HG03442 (cell line): Measurements from ENCODE around the gene SLC44A3.
"Not testable (repeated sequence)": the region's sequence is repeated elsewhere in the genome, so short reads cannot be mapped to it uniquely, and the experiment has no call there.

Source experiments
- ATAC-seq: cut with Tn5 transposase; IDR thresholded peaks from one replicate; pipeline ENCODE4 v1.9.1; 2021; ENCODE audit warnings: mild to moderate bottlenecking, moderate library complexity; ENCODE audit not compliant: unreplicated experiment

SLC44A3 gene

DNA sequence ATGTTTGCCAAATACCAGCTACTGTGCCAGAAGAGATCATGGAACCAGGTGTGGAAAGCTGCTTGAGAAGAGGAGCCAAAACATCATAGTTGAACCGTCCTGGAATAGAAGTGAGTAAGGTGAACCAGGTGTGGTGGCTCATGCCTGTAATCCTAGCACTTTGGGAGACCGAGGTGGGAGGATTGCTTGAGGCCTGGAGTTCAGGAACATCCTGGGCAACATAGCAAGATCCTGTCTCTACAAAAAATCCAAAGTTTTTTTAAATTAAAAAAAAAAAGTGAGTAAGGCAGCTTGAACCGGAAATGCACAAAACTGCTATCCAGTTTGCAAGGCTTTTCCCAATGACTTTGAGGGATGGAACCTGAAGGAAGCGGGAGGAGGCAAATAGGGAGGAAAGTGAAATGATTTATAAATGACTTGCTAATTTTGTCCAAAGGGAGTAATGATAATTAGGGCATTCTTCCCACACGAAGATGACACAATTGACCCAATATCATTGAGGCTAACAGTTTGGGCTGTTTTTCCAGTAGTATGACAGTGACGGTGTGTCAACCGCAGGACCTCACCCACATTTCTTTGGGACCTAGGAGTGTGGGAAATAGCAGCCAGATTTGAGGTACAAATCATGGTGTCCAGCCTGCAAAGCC is 108.3 kb downstream of the SLC44A3 start:
- no peak for ATAC-seq

DNA sequence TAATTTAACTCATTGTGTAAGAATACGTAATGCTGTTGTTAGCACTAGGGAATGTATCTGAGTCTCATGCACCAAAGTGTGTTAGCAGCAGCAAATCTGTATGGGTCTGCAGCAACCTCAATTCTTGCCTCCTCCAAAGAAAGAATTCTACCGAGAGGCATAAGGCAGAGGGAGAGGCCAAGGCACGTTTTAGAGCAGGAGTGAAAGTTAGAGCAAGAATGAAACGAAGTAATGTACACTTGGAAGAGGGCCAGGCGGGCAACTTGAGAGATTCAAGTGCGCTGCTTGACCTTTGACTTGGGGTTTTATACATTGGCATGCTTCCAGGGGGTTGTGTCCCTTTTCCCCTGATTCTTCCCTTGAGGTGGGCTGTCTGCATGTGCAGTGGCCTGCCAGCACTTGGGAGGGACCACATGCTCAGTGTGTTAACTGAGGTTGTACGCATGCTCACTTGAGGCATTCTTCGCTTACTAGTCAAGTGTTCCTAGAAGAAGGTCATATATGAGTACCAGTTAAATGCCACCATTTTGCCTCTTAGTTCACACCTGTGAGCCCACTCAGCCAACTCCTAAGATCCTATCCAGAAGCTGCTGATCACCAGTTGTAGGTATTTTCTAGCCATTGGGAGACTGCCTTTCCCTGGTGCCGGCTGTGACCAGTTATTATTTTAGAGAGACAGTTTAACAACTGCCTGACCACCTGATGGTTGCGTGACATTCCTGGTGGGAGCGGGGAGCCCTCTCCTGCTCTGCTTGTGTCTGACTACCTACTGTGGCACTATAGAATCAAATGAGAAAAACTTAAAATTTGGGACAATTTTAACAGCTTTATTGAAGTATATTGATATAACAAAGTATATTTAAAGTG is 109.4 kb downstream of the SLC44A3 start:
- ATAC-seq = no peak

DNA sequence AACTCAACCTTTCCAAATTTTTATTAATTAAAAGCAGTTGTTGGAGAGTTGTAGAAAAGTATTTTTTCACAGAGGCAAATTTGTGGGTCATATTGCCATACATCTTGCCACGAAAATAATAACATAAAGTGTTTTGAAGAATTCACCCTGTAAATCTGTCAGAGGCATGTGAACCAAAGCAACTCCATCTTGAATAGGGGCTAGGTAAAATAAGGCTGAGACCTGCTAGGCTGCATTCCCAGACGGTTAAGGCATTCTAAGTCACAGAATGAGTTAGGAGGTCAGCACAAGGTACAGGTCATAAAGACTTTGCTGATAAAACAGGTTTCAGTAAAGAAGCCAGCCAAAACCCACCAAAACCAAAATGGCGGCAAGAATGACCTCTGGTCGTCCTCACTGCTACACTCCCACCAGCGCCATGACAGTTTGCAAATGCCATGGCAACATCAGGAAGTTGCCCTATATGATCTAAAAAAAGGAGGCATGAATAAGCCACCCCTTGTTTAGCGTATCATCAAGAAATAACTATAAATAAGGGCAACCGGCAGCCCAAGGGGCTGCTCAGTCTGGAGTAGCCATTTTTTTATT is 111.2 kb downstream of the SLC44A3 start:
- ATAC-seq = no peak

DNA sequence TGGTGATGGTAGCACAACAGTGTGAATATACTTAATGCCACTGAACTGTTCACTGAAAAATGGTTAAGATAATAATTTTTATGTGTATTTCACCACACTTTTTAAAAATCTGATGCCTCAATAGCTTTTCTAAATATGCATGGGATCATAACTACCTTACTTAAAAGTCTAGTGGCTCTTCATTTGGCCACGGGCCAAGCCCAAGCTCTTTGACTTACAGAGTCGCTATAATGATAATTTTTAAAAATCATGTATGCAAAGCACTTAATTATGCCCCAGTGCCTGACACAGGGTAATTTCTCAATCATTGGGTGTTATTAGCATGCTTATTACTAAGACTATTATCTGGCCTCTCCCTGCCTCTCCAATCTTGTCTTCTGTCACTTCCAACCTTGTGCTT is 114.4 kb downstream of the SLC44A3 start:
- ATAC-seq = no peak

DNA sequence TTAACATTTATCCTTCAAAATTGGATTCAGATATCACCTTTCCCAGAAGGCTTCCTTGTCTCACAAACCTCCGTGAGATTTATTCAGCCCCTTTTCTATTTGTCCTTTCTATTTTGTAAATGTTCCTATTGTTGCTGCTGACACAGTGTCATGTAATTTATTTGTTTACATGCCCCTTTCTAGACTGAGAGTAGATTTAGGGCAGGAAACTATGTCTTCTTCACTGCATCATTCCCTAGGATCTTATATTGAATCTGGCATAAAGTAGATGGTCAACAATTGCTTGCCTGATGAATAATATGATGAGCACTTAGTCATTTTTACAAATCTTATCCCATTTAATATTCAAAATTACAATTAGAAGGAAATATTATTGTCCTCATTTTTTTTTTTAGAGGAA is 114.9 kb downstream of the SLC44A3 start:
- no peak for ATAC-seq

DNA sequence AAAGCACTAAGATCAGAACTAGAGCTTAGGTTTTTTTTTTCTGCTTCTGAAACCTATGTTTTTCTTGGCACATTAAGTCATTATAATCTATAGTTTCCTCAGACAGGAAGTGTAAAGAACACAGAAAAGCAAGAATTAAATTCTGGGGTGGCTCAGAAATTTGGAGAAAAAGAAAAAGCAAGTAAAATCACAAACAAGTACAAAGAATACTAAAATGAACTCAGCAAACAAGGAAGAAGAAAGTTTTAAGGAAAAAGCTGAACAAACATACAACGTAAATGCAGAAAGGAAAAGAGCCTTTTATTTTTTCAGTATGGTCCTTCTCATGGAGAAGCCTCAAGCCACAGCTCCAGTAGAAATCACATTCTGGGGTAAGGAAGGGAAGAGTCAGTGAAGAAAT is 115.3 kb downstream of the SLC44A3 start:
- ATAC-seq = no peak

DNA sequence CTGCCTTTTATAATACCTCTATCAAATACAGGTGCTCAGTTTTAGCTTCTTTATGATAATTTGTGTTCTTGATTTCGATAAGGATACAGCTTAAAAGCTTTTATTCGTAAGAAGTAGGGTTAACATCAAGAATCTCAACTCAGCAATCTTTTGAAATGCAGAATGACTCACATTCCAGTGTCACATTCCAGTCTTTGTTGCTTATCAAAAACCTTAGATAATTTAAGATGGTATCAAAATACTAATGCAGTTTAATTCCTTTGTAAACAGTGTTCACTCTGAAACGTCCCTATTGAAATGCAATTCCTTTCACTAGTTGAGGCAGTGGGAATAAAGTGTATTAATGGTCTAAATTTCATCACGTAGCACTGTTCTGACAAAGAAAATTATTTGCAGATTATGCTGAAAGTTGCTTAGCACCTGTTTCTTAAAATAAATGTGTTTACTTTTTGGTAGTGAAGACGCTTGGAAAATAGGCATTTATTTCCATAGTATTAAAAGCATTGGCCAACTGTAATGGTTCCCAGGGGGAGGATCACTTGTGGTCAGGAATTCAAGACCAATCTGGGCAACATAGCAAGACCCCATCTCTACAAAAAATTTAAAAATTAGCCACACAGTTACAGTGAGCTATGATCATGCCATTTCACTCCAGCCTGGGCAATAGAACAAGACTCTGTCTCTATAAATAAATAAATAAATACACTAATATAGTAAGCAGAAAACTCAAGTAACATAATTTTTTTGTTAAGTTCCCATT is 116.9 kb downstream of the SLC44A3 start:
- ATAC-seq = no peak

DNA sequence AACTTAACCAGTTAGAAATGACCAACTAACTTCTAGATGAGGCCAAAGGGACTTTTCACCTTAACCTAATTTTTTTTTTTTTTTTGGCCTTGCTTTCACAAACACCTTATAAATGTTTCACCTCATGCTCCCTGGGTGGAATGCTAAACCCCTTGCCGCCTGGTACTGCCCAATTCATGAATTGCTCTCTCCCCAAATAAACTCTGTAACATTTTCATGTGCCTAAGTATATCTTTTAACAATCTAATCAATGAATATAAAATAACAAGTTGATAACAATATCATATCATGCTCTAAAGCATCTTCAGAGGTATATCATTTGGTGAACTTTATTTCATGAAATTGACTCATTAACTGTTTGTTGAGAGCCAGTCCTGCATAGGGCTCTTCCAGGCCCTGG is 117.7 kb downstream of the SLC44A3 start:
- ATAC-seq = no peak

DNA sequence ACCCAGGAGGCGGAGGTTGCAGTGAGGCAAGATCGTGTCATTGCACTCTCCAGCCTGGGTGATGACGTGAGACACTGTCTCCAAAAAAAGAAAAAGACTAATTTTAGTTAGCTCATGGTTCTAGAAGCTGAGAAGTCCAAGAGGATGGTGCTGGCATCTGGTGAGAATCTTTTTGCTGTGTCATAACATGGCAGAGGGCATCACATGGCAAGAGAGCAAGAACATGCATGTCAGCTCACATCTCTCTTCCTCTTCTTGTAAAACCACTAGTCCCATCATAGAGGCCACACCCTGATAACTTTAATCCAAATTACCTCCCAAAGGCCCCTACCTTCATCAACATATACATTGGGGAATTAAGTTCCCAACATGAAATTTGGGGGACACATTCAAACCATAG is 120.6 kb downstream of the SLC44A3 start:
- no peak for ATAC-seq

DNA sequence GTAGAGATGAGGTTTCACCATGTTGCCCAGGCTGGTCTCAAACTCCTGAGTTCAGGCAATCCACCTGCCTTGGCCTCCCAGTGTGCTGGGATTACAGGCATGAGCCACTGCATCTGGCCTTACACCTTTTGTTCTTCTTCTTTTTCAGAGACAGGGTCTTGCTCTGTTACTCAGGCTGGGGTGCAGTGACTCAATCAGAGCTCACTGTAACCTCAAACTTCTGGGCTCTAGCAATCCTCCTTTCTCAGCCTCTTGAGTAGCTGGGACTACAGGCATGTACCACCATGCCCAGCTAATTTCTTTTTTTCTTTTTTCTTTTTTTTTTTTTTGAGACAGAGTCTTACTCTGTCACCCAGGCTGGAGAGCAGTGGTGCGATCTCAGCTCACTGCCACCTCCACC is 121.3 kb downstream of the SLC44A3 start:
- not testable (repeated sequence) for ATAC-seq

DNA sequence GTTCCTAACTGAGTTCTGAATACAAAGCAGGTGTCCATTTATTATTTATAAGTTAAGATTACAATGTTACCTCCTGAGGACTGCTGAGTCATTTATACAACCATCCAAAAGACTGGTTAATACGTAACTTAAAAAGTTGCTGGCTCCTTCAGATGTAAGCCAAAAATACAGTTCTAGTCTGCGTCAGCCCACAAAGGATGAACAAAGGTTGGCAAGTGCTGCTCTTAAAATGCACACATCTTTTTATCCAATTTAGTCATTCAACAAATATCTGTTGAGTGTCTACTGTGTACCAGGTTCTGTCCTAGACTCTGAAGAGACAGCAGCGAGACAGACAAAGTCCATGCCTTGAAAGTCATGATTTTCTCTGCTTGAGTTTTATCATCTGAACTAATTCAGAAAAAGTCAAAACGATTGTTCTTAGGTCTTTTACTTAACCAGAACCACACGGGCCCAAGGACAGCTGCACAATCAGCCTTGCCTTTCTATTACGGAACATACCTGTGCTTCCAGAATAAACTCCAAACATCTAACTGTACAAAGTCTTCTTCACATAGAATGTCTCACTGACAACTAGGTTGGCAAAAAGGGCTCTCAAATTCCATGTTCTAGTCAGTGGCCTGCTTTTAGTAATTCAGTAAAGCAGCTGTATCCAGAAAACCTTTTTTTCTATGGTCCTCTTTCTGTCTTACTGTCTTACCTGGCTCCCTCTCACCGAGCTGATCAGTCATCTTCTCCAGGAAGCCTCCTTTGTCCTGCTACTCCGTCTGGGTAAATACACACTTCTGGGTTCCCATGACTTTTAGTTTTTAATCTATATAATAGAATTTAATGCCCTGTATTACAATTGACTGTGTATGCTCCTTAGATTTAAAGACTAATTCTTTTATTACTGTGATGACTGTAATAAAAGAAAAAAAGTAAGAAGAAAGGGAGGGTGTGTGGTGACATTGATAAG is 122.3 kb downstream of the SLC44A3 start:
- no peak for ATAC-seq
